Kidney tubule cell (primary cell): ENCODE measurements around the gene RNF167.
A peak's percentile ranks its signal among the peaks of the same experiment; 100 is the strongest.

Experiments
- DNase-seq: peaks from one replicate; pipeline ENCODE4 v3.0.0-alpha.2; 2018; ENCODE audit warnings: low spot score

RNF167 gene

GRCh38 chr17:4953451-4953961, 13.4 kb downstream of the RNF167 start:
- peak; percentile 88 for DNase-seq

DNA sequence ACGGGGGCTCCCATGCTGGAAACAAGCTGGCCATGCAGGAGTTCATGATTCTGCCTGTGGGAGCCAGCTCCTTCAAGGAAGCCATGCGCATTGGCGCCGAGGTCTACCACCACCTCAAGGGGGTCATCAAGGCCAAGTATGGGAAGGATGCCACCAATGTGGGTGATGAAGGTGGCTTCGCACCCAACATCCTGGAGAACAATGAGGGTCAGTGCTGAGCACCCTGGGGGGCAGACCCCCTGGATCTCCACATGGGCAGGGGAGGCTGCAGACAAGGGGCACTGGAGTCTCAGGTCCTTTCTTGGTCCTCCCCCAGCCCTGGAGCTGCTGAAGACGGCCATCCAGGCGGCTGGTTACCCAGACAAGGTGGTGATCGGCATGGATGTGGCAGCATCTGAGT, 15.0 kb downstream of the RNF167 start:
- DNase-seq = no peak

DNA sequence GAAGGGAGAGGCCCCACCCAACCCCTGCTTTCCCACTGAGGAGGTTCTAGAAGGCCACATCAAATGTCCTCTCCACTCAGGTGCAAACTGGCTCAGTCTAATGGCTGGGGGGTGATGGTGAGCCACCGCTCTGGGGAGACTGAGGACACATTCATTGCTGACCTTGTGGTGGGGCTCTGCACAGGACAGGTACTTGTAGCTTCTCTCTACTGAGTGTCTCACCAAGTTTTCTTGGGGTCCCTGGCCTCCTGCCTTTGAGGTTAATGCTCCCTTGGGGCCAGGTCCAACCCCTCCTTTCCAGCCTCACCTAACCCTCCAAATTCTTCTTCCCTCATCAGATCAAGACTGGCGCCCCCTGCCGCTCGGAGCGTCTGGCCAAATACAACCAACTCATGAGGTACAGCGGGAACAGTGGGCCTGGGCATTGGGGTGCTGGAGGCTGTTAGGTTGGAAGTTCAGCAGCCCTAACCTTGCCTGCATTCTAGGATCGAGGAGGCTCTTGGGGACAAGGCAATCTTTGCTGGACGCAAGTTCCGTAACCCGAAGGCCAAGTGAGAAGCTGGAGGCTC, 16.5 kb downstream of the RNF167 start:
- no peak for DNase-seq

GRCh38 chr17:4958102-4958501, 18.0 kb downstream of the RNF167 start:
- DNase-seq = no peak

DNA sequence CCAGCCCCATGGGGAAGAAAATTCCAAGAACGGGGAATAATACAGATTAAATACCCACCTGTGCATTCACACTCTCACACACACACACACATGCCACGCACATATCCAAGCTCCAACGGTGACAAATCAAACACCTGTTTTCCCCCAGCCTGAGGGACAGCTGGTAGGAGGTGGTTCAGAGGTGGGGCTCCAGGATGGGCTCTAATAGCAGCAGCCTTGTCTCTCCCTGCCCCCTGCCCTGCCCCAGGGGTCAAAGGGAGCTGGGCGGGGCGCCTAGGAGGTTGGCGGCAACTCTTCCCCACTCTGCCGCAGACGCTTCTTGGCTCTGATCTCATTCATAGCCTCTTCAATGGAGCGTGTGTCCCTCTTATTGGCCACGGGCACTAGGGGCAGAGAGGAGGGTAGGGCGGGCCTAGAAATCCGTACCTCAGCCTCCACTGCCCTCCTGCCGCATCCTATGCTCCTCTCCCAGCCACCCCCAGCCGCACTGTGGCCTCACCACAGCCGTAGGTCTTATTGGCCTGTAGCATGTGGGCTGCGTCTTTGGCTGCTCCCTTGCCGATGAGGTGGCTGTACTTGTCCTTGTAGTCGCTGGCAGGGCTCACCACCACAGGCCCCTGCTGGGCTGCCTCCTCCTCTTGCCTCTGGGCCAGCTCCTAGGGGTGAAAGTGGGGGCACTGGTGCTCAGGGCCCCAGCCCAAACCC, 19.3 kb downstream of the RNF167 start:
- DNase-seq = no peak

DNA sequence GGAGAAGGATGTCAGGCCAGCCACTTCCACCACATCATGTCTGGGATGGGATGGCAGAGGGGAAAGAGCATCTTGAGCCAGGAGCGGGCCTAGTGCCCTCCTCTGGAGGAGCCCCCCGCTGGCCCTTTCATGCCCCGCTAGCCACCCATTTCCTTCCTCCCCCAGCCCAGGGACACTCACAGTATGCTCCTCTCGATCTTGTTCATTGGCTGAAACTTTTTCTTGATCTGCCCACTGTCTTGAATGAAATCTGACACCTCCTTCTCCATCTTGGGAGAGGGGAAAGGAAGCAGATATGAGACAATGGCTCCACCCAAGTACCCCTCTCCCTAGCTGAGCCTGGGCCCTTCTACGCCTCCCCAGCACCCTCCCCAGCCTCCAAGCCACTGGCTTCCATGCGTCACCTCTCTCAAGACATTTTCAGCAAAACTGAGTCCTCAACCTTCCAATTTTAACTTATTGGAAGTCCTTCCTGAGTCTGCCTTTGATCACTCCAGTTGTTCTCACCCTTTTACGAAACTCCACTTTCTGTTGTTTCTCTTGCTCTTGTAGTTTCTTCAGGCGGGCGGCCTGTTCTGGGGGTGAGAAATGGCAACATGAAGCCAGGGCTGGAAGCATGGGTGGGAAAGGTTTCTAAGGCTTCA, 20.3 kb downstream of the RNF167 start:
- DNase-seq = no peak

- no peak for DNase-seq
Observed at GRCh38 chr17:4965311-4965986, 25.4 kb downstream of the RNF167 start.

DNA sequence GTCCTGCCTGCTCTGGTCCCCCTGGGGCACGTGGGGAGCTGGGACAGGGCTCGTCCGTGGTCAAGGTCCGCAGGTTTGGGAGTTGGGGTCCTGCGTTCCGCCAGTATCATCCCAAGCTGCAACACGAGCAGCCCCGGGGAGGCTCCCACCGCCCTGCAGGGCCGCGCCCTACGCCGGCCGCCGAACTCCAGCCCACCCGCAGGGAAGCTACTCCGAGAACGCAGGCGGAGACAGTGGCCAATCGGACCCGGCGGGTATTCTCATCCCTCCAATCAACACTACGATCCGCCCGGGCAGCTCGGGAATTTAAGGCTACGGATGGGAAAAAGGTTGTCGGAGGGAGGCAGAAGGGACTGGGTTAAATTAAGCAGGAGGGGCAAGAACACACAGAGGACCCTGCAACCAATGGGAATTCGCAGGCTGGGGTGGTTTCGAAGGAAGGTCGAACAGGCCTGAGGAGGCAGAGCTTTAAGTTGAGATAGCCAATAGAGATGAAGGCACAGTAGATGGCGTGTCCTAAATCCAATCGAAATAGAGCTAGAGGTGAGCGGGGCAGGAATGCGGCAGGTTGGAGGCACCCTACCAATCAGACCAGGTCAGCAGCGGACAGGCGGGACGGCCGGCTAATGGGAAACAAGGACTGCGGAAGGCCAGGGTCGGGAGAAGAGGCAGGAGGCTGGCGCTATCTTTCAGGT, 26.9 kb downstream of the RNF167 start:
- DNase-seq = peak; percentile 100

DNA sequence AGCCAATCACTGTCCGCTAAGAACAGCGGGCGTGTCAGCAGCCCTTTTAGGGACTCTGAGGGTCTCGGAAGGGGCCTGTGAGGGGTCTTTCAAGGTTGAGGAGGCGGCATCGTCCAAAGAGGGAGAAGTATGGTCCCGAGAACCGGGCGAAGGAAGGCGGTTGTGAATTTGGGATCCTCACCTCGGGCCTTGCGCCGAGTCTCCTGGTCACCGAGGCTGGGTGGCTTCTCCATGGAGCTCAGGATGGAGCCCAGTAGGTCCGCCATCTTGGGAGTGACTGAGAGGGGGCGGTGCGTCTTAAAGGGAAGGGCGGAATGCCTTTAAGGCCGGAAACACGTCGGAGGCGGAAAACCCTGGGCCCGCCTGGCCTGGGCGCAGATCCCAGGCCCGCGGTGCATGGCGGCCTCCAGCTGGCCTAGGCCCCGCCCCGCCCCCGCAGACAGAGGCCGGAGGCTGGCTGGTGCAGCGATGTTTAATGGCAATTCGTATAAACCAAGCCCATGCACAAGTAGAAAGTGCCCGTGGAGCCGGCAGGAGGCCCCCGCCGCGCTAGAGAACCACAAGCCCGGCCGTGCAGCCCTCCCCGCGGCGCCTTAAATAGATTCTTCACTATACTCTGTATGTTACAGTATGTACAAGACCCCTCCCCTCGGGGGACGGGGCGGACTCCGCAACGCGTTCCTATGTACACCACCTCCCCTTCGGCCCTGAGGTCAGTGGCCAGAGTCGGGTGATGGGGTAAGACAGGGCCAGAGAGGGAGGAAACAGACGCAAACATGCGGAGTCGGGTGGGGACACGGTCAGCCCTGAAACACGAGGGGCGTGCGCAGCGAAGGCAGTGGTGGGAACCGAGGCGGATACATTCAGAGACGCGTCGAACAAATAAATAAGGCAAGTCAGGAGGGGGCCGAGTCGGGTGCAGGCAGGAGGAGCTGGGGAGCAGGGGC, 27.7 kb downstream of the RNF167 start, which contains the start of gene SPAG7:
SPAG7 (minus strand) TSS at position 279 of the 947 bp plus-strand sequence; CDS start at position 266, 13 bp downstream.
- DNase-seq = peak; percentile 98

GRCh38 chr17:4968486-4969046, 28.5 kb downstream of the RNF167 start:
- DNase-seq = peak; percentile 86

- DNase-seq = peak; percentile 88
Observed at GRCh38 chr17:4969047-4969550, 29.0 kb downstream of the RNF167 start.

DNA sequence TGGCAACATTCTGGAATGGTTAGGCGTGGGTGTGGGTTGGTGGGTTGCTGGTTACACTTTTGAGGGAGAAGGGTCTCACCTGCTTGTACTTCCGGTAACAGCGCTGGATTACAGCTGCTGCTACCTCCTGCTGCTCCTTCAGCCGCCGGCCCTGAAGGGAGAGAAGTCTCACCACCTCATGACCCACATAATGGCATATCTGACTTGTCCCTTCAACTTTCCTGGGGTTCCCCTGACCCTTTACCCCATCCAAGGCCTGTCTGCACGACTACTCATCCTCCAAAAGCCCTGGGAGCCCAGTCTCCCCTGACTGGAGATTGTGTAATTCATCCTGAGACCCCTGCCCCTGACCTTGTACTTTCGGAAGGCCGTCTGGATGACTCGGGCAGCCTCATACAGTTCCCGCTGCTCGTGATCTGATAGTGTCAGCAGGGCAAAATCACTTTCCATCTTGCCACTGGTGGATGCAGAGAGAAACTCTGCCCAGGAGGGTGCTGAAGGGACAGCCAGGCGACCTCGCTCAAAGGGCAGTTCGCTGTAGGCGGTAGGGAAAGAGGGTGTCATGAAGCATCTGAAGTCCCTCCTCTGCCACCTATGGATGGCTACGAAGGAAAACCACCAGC, 29.6 kb downstream of the RNF167 start:
- DNase-seq = peak; percentile 27

DNA sequence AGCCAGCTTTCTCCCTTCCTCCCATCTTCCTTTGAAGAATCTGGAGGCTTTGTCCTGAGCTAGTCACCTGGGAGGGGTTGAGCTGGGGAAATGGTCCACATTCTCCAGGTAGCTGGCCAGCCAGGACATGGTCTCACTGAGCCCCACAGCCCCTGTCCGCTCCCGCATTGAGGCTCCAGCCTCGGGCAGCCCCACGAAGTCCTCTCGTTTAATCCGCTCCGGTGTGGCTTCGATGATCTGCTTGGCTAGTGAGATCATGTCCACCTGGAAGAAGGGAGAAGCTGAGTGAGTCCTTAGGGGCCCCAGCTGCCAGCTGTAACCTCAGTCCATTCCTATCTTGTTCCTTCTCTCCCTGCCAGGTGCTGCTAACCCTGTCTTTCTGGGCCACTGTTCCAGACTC, 30.2 kb downstream of the RNF167 start:
- DNase-seq = no peak

DNA sequence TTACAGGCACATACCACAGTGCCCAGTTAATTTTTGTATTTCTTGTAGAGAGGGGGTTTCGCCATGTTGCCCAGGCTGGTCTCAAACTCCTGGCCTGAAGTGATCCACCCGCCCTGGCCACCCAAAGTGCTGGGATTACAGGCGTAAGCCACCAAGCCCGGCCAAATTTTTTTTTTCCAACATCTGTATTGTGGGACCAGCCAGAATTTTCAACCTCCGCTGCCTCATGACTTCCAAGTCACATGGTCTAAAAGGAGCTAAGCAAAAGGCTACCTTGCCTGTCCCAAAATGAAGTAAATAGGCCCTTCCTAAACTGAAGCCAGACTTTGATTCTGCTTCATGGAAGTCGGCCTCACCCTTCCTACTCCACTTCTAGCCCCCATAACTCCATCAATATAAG, 31.8 kb downstream of the RNF167 start:
- DNase-seq = no peak

DNA sequence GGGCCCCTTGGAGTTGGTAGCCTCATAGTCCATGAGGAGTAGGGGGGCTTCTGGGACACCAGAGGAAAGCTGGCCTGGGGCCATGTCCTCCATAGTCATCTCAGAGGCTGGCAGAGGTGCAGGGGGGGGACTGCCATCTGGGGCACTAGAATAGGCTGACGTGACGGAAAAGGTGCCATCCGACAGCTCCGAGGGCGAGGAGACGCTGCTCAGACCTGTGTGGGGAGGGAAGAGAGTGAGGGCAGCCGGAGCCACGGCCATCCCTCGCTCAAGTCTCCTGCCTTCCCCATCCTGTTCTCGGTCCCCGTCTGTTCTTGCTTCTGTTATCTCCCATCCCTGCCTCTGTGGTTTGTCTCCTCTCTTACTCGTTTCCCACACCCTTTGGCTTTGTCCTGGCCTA, 32.3 kb downstream of the RNF167 start:
- DNase-seq = no peak

- DNase-seq = no peak
Observed at GRCh38 chr17:4972752-4973151, 32.7 kb downstream of the RNF167 start.

GRCh38 chr17:4973256-4974114, 33.4 kb downstream of the RNF167 start:
- no peak for DNase-seq

DNA sequence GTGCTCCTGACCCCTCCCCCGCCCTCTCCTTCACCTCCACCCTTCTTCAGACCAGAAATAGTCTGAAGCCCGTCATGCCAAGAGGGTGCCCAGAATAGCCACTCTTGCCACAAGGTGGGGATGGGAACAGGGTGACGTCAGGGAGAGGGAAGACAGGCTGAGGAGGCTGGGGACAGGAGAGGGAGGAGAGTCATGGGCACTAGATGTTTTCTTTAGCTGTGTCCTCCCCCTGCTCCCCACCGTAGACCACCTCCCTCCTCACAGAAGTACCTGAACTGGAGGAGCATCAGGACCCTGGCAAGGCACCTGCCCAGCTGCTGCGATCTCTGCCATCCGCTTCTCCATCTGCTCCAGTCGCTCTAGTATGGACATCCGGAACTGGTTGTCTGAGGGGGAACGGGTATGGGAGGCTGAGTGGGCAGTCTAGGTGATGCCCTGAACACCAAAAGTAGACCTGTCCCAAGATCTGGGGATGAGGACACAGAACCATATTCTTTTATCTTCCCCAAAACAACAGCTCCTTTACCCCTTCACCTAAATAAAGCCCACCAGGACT, 34.1 kb downstream of the RNF167 start:
- no peak for DNase-seq

DNA sequence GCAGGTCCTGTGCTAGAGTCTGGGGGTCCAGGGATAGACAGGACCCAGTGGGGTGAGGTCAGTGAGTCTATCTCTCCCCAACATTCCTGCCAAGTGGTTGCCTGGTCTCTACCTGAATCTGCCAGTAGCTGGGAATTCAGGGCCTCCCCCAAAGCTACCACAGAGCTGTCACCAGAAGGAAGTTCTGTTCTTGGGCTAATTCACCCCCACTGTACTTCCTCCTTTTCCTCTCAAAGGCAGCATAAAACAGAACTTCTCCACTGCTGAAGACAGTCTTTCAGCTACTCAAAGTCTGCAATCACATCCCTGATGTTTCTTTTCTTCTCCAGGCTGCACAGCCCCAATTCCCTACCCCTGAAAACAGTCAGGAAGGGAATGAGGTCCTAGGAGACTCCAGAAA, 38.7 kb downstream of the RNF167 start:
- DNase-seq = no peak
